Ammon's horn (tissue), 1 donor: Measurements from ENCODE around the gene CHST3.

Experiments
- DNase-seq: peaks from one replicate; pipeline ENCODE4 v3.0.0-alpha.2; 2016; ENCODE audit warnings: low spot score

The CHST3 gene

DNA sequence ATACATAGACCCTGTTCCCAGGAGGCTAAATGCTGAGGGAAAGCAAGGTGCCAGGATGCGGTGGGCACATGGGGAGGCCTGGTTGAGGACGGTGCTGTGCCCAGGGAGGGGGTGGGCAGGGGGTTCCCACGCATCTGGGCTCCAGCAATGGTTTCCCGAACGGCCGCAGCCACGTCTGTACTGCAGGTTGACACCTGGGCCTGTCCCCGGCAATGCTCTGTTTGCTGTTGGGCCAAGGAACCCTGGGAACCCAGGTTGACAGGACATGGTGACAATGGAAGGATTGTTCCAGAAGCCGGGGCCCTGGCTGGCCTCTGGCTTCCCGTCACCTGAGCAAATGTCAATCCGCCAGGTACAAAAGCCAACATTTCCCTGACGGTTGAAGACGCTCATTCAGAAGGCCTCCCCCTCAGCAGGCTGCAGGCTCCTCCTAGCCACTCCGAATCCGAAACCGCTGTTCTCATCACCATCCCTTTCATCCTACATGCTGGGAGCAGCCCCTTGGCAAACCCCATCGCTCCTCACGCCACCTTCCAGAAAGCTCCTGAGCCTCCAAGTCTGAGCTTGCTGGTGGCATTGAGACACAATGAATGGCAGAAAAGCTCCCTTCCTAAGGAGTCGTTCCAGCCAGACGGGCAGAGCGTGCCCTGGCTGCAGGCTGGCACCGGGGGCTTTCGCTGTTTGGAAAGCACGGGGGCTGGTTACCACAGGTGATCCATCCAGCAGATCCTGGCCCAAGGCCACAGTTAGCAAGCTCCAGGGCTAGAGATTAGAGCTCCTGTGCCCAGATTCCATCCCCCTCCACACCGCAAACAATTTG, 92.9 kb downstream of the CHST3 start:
- no peak for DNase-seq

DNA sequence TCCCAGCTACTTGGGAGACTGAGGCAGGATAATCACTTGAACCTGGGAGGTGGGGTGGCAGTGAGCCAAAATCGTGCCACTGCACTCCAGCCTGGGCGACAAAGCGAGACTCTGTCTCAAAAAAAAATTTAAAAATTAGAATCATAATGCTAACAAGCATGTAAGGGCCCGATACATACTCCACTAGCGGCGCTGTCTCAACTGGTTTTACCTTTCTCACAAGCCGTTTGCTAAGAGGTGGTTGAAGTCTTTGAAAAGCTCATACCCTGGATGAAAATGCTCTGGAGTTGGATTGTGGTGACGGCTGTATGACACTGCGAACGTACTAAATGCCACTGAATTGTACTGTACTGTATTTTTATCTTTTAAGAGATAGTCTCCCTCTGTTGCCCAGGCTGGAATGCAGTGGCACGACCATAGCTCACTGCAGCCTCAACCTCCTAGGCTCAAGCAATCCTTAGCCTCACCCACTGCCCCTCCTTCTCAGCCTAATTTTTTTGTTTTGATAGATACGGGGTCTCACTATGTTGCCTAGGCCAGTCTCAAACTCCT, 94.2 kb downstream of the CHST3 start:
- no peak for DNase-seq

DNA sequence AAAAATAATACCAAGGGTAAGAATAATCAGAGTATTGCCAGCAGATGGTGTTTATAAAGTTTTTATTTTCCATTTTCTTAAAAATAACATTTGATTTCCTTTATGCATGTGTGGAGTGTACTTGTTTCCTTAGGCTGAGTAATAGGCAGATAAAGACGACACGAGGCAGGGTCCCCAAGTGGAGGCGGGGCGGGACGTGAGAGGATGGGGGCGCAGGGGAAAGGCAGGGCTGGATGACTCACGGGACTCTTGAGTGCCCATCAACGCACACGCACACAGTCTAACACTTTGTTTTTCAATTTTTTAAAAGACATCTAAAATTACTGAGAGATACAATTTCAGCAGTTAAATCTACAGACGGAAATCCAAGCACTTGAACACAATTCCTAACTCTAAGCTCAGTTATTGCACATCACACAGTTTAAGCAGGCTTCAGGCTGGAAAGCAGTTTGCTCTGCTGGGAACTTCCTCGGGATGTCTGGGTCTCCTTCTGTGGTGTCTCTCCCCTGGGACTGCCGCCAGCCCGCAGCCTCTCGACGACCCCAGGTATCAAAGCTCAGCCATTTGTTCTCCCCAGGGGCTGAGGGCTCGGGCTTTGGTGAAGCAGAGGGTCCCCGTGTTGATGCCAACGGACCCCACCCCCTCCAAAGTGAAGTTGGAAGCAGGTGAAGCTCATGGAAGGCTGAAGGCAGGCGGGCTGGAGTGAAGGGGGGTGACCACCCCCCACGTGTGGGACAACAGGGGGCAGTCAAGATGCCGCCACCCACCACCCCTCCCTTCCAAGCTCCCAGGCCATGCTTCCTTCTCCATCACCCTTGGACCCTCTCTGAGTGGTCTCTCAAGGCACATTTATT, 95.0 kb downstream of the CHST3 start:
- no peak for DNase-seq

DNA sequence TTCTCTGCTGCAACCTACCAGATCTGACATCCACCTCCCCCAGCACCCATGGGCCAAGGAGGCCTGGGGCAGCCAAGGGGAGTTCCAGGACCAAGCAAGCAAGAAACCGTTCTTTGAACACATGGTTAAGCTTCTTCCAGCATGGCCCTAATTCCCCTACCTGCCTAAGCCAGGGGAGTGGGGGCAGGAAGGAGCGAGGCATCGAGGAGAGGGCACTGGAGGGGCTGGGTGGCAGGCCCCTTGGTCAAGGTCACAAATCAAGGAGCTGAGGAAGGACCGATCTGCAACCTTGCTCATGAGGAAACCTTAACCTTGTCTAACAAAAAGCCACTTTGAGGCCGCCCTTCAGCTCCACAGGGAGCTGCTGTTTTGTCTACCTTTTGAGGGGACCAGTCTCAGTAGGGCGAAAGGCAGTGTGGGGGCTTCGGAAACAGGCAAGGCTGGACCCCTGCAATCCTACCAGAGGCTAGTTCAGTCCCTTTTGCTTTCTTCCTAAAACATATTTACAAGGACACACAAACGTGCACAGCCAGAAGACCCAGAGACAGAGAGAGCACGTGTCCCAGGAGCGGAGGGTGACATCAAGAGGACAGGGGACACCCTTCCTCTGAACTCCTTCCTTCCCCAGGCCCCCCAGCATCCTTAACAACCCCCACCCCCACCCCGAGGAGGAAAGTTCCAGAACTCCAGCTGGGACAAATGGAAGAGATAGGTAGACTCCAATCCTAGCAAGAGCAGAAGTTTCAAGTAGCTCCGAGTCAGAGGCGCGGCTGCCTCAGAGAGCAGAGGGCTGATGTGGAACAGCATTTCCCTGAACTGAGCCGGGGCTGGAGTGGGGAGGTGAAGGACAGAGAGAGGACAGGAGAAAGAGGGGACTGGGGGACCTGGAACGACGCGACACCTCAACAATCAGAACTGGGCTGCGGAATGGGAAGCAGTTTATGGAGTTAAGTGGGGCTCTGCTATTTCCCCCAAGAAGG, 95.9 kb downstream of the CHST3 start:
- DNase-seq: no peak

DNA sequence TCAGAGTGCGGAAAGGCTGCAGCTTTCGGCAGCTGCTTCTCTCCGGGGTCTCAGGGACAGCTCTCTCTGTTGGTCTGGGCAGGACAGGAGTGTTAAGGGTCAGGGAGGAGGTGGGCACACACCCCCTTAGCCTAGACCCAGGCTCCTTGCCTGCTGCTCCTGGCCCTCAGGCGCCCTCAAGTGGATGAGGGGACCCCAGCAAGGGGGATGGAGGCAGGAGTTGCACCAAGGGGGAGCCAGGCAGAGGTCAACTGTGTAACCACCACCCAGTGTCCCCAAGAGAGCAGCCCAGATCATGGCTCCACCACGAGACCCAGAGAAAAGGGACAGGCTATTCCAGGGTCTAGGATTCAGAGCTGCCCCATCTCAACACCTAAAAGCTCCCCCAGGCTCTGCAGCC, 97.3 kb downstream of the CHST3 start:
- no peak for DNase-seq

DNA sequence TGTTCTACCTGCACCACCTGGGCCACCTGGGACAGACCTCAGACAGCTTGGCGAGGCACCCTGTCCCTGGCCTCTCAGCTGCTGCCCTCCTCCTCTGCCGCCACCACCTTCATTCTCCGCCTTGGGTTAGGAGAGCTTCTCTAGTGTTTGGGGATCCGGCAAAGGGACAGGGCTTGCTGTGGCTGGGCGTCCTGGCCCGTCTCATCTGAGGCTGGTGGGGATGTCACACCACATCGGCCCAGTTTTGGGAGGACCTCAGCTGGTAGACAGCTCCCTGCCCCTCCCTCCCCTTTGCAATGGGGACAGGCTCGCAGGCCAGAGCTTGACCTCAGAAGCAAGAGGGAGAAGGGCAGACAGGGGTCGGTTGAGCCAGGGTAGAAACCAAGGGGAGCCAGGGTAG, 97.7 kb downstream of the CHST3 start:
- DNase-seq: no peak

DNA sequence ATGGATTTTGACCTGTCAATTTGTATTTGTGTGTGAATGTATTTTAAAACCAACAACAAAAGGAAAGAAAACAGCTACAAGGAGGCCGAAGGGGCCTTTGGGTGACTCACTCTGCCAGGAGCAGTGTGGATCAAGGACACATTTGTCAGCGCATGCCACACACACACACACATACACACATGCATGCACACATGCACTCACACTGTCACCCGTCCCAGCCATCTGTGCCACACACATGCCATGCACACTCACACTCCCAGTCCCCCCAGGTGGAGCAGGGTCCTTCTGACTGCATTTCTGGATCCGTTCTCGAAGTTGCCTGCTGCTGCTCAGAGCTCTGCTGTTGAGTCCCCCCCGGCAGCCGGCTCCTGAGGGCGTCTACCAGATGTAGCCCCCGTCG, 98.2 kb downstream of the CHST3 start:
- peak; percentile 40 for DNase-seq
